Activated CD8-positive, alpha-beta memory T cell treated with anti-CD3 and anti-CD28 coated beads, Interleukin-2, amount 50 U/mL, for 4 hours (primary cell): ENCODE measurements around the gene PER1.

Source experiments
- DNase-seq: peaks from one replicate; pipeline ENCODE4 v3.0.0-alpha.2; 2020

PER1 gene

DNA sequence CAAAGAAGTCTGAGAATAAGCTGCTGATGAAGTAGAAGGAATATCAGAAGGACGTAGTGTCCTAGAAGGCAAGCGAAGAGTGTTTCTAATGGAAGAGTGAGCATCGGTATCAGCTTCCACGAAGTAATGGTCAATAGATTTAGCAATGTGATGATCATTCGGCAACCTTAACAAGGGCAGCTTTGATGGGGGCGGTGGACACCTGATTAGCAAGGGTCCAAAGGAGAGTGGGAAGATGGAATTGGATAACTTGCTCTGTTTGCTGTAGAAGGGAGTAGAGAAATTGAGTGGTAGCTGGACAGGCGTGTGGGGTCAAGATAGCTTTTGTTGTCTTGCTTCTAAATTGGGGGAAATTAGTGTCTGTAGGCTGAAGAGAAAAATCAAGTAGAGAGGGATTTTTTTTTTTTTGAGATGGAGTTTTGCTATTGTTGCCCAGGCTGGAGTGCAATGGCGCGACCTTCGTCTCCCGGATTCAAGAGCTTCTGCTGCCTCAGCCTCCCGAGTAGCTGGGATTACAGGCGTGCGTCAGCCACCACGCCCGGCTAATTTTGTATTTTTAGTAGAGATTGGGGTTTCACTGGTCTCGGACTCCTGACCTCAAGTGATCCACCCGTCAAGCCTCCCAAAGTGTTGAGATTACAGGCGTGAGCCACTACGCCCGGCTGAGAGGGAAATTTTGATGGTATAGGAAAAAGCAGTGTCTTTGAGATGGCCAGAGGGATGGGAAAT, 14.4 kb downstream of the PER1 start:
- no peak for DNase-seq

DNA sequence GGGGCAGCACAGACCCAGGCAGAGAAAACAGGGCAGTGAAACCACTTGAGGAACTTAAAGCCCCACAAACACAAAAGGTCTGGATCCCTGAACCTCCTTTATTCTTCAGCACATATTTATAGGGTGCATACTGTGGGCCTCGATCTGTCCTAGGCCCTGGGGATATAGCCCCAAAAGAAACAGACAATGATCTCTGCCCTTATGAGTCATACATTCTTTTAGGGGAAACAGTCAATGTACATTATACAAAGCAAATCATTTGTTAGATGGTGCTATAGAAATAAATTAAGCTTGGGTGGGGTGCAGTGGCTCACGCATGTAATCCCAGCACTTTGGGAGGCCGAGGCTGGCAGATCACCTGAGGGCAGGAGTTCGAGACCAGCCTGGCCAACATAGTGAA, 18.3 kb downstream of the PER1 start:
- DNase-seq: no peak

DNA sequence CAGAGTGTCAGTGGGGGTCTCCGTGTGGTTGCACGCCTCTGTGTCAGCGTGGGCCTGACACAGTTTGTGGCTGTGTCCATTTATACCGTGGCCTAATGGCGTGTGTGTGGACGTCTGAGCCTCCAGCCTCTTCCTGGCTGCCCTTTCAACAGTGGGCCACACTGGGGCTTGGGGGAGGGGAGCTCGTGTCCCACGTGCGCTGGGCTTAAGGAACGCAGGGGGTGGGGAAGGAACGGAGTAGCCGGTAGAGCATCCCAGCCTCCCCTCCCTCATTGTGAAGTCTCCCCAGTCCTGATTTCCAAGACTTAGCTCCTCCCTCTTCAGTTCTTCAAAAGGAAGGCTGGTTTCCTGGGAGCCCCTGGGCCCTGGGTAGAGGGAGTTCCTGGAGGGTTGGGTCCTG, 18.8 kb downstream of the PER1 start:
- no peak for DNase-seq

DNA sequence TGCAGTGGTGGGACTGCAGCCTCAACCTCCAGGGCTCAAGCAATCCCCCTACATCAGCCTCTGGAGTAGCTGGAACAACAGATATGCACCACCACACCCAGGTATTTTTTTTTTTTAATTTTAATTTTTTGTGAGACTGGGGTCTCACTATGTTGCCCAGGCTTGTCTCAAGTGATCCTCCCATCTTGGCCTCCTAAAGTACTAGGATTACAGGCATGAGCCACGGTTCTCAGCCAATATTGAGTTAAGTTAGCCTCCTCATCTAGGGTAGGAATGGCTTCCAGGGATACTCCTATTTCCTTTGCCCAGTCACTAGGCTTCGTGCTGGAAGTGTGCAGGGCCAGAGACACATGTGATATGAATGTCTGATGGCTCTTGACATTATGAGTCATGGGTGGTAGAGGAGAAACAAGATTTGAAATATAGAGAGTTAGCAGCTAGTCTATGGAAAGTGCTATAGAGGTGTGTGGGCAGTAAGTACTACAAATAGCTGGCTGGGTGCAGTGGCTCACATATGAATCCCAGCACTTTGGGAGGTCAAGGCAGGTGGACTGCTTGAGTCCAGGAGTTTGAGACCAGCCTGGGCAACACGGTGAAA, 20.3 kb downstream of the PER1 start:
- no peak for DNase-seq

DNA sequence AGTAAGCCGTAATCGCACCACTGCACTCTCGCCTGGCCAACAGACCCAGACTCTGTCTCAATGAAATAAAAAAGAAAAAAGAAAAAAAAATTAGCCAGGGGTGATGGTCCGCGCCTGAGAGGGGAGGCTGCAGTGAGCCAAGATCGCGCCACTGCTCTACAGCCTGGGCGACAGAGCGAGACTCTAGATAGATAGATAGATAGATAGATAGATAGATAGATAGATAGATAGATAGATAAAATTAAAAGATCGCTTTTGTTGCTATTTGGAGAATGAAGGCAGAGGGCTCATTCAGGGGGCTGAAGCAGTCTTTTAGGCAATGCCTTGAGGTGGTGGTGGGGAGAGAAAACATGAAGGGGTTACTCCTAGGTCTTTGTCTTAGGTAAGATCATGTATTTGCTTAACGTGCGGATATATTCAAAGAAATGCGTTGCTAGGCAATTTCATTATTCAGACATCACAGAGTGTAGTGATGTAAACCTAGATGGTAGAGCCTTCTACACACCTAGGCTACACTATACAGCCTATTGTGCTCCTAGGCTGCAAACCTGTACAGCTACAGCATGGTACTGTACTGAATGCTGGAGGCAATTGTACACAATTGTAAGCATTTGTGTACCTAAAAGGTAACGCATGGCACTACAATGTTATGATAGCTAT, 23.9 kb downstream of the PER1 start:
- no peak for DNase-seq

DNA sequence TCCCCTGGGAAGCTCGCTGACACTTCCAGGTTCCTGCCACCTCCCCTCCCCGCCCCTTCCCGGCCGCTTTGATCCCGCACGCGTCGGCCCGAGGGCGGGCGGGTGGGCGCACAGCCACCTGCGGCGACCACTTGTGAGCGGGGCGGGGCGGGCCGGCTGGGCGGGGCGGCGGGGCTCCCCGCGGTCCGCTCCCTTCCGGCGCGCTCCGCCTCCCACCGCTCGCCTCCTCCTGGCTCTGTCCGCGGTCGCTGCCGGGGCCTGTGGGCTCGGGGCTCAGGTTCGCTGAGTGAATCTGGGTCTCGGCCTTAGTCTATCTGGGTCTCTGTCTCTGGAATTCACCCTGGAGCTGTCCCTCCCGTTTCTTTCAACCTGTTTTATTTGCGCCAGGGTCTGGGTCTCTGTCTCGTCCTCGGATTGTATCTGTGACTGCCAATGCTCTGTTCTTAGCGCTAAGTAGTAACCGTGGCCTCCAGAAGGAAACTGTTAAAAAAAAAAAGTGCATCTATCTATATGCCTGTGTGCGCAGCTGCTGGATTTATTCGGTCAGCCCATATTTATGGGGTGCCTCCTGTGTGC, 25.6 kb downstream of the PER1 start:
- DNase-seq: no peak

DNA sequence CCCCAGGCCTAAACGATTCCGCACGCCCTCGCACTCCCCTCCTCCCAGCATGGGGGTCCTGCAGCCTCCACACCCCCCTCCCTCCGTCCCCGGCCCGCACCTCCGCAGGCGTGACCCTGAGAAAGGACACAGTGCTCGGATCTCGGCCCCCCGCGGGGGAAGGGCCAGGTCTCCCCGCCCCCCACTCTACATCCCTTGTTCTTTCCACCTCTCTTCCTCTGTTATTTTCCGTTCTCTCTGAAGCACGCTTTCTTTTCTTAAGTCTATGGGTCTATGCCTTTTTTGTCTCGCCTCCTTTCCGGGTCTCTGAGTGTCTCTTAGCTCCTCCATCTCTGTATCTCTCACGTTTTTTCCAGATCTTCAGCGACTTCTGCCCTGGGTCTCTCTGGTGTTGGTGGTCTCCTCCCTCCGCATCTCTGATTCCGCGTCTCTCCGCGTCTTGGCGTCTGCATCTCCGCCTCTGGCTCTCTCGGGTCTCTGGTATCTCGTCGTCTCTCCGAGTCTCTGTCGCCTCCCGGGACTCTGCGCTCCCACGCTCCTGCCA, 26.2 kb downstream of the PER1 start:
- no peak for DNase-seq

DNA sequence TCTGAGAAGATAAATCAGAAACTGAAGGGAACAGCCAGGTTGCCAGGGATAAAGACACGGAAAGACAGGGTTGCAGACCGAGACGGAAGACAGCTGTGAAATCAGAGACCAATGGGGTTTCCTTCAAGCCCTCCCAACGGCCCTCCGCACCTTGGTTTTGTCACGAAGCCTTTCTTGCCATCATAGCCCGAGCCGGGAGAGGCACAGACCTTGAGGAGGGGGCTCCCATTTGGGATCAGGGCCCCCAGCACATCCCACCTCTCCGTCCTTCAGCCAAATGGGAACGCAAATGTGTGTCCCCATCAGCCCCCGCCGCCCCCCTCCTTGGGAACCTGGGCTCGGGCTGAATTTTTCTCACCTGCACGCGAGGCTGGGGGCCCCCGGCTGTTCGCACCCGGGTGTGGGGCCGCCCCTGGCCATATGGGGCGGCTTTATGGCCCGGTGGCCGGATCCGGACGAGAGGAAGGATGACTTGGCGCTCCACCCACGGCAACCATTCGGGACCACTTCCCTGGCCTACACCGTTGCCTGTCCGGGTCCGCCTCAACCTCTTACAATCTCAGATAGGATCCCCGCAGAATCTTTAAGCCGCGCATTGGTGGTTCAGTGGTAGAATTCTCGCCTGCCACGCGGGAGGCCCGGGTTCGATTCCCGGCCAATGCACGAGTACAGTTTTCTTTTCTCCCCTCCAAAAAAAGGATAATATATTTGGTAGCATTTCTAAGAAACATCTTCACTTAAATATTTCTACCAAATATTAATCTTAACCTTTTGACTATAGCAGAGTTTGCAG, 26.9 kb downstream of the PER1 start:
- peak; percentile 86 for DNase-seq

DNA sequence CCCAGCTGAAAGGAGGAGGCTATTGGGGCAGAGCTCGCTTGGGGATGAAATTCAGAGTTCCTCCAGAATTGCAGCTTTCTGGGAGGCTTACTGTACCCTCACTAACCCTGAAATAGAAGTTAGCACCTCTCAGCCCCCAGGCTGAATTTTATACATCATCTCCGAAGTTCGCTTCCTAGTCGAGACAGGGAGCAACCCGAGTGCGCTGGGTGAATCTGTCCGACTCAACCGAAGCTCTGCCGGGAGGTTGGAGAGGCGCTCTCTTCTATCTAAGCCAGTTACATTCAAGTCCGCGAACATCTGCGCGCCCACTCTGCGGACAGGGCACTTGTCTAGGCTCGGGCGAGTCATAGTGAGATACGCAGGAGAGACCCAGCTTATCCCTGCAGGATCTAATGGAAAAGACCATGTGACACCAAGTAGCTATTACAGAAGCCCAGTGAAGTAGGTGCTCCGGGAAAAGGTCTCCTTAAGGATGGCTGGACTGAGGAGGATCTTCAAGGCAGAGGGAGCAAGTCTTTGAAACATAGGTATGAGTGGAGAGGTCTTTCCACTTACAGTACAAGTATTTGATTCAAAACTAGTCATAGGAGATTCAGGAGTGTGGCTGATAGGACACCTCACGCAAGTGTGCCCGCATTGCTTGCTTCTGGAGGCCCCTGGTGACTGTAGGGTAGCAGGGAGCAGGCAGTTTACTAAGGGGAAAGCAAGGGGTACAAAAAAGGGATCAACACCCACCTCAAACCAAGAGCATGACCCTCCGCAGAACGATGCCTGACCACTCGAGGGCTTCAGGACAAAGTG, 27.7 kb downstream of the PER1 start:
- no peak for DNase-seq

DNA sequence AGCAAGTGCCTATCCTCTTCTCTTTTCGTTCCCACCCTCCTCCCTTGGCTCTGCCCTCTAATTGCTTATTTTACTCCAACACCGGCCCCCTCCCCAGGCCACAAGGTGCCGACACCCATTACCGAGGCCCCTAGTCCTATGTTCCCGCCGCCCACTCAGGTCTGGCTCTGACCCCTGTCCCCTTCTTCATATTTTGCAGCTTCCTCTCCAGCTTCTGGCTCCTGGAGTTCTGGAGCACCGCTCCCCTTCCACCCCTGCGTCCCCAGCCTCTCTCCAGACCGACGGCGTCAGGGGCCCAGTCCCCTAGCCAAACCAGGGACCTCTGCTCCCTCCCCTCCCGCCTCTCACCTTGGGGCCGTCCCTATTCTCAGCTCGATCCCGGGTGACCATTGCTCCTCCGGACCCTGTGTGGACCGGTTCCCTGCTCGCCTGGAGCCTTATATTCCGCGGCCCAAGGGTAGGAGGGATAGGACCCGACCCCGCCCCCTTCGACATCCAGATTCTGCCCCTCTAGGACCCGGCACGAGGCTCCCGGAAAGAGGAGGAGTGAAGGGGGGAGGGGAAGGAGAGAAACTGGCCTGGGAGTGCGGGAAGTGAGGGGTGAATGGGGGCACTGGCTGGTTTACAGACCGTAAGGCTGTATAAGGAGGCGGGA, 28.4 kb downstream of the PER1 start, which contains the start of gene HES7:
Gene HES7, minus strand, starts transcription at position 412 of the 655 bp plus-strand sequence. Its CDS starts 22 bp downstream, at position 390.
- DNase-seq: no peak

DNA sequence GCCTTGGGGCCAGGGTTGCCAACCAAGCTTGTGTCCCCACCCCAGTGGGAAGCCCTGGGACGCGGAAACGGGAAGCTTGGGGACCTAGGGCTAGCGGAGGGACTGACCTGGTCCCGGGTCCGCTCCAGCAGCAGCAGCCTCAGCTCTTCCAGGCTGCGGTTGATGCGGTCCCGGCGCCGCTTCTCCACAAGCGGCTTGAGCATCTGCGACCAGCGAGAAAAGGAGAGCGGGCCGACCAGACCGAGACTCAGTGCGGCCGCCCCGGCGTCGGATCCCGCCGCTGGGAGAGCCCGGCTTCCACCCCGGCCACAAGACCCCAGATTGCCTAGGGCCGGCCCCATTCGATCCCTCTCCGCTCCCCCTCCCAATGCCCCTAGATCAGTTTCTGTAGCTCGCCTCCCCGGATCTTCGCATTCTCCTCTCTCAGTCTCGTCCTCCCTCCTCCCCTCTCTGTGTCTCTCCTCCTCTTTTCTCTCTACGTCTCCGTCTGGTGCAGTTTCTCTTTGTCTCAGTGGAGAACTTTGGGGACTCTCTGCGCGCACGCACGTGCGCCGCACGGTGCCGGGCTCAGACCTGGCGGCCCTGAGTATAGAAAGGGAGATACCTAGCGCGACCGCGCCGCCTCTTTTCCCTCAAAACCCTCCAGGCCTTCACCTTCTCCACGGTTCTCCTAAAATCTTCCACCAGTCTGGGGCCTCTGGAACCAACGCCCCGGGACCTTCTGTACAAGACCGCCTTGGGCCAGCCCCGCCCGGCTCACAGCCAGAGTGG, 29.1 kb downstream of the PER1 start:
- peak; percentile 47 for DNase-seq

DNA sequence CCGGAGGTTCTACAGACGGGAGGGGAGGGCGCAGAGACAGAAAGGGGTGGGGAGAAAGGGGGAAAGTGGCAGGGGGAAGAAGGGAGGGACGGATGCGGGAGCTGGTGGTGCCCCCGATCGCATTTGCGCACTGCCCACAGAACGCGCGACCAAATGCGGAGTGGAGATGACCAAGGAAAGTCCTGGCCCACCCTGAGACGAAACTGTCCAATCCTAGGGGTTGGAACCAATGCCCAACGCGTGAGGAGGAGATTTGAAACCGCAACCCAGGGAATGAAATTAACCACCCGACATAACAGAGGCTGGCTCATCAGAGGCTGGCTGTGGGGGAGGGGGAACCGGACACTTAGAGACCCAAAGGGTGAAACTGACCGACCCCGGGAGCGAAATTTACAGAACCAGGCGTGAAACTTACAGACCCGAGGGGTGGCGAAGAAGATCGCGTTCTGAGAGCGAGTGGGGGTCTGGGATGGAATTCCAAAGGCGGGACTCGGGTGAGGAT, 29.7 kb downstream of the PER1 start:
- no peak for DNase-seq

DNA sequence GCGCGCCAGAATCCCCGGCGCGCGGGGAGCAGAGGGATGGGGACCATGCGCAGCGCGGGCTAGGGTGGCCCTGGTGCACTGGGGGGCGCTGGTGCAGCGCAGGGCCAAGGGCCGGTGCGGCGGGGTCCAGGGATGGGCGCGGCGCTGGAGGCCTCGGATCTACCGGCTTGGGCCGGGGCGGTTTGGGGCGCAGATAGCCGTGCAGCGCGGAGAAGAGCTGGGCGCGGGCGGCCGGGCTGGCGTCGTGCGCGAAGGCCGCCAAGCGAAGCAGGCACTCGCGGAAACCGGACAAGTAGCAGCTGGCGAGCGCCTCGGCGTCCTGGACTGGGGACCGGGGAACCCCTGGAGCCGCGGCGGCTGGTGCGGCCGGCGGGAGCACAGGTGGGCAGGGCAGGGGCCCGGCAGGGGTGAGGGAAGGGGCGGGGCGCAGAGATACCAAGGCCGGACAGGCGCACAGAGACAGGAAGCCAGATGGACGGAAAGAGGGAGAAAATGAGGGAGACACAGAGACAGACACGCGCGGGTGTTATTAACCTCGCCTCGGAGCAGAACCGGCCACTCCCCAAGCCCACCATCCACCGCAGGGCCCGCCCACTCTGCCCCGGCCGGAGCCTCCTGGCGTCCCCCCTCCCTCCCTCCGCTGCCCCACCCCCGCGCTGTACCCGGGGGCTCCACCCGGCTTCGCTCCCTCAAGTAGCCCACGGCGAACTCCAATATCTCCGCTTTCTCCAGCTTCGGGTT, 30.4 kb downstream of the PER1 start:
- no peak for DNase-seq

DNA sequence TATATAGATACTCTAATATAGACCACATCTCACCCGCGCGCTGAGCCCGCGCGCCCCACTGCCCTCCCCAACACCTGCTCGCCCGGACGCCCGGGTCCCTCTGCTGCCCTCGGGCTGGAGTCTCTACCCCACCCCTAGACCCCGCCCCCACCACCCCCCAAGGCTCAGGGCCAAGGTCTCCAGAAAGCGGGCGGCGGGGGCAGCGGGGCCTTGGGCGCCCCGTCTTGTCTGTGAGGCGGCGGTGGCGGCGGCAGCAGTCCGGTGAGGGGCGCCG, 30.9 kb downstream of the PER1 start:
- DNase-seq: peak; percentile 52

DNA sequence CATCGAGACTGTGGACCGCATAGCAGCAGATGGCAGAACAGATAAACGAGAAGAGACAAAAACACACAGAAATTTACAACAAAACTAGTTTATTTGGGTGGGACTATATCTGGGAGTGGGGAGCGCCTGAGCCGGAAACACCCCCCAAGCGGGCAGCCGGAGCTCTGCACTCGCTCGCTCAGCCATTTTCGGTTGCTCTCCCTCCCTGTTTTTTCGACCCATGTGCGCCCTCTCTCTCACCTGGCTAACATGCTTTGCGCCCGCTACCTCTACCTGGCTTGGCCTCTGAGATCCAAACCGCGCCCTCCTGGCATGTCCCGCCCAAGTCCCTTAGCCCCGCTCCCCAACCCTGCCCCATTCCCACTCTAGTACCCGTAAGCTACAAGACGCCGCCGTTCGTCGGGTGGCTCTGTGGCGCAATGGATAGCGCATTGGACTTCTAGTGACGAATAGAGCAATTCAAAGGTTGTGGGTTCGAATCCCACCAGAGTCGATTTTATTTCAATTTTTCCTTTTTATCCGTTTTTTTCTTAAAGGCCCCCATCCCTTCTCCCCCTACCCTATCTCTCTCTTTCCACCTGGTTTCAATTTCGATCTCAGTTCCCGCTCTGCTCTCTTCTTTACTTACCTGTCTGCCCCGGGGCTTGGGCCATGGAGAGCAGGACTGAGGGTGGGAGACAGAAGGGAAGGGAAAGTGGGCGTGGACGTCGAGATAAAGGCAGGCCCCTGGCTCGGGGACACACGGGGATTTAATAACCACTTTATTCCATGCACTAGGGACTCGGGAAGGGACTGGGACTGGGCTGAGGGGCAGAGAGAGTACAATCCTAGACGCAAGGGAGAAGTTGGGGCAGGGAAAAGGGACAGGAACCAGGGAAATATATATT, 31.4 kb downstream of the PER1 start:
- DNase-seq: peak; percentile 67

DNA sequence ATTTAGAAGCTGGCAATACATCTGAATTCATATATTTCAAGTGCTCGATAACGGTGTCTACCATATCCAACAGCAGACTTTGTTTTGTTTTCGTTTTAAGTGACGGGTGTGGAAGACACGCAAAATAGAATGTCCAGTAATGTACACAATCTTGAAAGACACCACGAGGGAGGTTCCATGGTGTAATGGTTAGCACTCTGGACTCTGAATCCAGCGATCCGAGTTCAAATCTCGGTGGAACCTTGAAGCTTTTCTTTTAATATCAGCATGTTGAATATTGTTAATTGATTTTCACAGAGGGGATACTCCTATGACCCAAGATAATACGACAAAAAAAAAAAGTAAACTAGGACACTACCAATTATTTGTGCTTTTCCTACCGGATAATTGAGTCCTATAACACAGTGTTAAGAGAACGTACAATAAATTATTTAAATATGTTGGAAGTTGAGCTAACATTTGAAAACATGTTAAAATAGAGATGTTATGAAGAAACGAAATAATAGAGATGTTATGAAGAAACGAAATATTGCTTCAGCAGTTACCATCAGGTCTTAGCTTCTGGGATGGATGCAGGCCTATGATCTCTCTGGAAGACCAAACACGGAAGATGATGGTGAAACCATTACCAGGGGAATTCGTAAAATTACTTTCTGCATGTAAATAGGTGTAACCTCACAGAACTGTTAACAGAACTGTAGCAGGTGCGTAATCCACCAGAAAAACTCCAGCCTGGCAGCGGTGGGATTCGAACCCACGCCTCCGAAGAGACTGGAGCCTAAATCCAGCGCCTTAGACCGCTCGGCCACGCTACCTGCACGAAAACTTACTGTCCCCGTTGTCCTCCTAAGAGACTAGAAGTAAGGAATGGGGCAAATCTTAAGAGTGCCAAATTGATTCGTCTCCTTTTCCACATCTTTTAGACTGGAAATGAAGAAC, 32.4 kb downstream of the PER1 start:
- peak; percentile 77 for DNase-seq

DNA sequence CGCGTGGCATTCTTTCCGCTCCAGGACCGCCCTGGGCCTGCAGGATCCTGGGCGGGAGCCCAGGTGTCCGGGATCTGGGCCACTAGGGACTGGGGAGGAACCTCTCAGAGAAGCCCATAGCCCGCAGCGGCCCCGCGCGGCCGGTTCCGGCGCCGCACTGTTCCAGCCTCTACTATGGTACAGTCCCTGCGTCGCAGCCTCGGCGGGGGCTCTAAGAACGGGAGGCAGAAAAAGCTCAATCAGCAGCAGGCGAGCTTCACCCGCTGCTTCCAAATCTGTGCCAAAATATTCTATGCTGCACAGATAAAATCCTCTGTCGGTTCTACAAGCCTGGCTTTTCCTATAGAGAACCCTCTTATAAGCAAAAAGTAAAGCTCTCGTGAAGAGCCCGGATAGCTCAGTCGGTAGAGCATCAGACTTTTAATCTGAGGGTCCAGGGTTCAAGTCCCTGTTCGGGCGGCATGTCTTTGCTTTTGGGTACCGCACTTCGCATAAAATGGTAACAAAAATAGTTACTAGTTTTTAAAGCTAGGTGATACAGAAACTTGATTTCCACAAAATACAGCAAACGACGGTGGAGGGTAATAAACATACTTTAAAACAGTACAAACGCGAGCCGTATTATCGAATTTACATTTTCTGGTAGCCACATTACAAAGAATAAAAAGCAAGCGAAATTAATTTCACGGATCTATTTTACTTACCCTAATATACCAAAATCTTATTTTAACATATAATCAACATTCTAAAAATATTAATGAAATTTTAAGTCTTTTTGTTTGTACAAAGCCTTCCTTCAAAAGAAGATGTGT, 33.2 kb downstream of the PER1 start:
- DNase-seq: peak; percentile 85
